Mesendoderm (in vitro differentiated cells): ENCODE measurements around the gene COBL.
A peak's percentile ranks its signal among the peaks of the same experiment; 100 is the strongest.

ENCODE experiments used
- DNase-seq: peaks from one replicate; pipeline ENCODE4 v3.0.0; 2013
- H2AK5ac ChIP-seq: 2 replicates; pipeline ENCODE4 v1.6.1; 2013; ENCODE audit warnings: low read length, inconsistent platforms
- H2BK120ac ChIP-seq: 2 replicates; pipeline ENCODE4 v1.6.1; 2013; ENCODE audit warnings: low read depth, mild to moderate bottlenecking, low read length, moderate library complexity, mixed read lengths
- H2BK15ac ChIP-seq: replicated peaks from 2 replicates; pipeline ENCODE4 v1.6.1; 2013; ENCODE audit warnings: low read depth, mild to moderate bottlenecking, moderate library complexity
- H2BK5ac ChIP-seq: 2 replicates; pipeline ENCODE4 v1.6.1; 2013; ENCODE audit warnings: low read length, inconsistent platforms
- H3K18ac ChIP-seq: 2 replicates; pipeline ENCODE4 v1.6.1; 2013; ENCODE audit warnings: mild to moderate bottlenecking, low read length, mixed read lengths
- H3K23ac ChIP-seq: one replicate; pipeline ENCODE4 v1.6.1; 2013; ENCODE audit warnings: low read length
- H3K27ac ChIP-seq: 2 replicates; pipeline ENCODE4 v1.5.1; 2013; ENCODE audit warnings: low read depth, mild to moderate bottlenecking, inconsistent platforms, low read length, moderate library complexity
- H3K27me3 ChIP-seq: 2 replicates; pipeline ENCODE4 v1.6.1; 2013; ENCODE audit warnings: low read length, control low read depth, mild to moderate bottlenecking, inconsistent platforms; ENCODE audit not compliant: insufficient read depth, poor library complexity
- H3K36me3 ChIP-seq: 2 replicates; pipeline ENCODE4 v1.6.1; 2013; ENCODE audit warnings: low read length, inconsistent platforms; ENCODE audit not compliant: control insufficient read depth, insufficient read depth
- H3K4ac ChIP-seq: one replicate; pipeline ENCODE4 v1.6.1; 2013; ENCODE audit warnings: low read depth, mild to moderate bottlenecking, low read length, moderate library complexity
- H3K4me1 ChIP-seq: 2 replicates; pipeline ENCODE4 v1.6.1; 2013; ENCODE audit warnings: low read depth, low read length, inconsistent platforms; ENCODE audit not compliant: control insufficient read depth
- H3K4me2 ChIP-seq: 2 replicates; pipeline ENCODE4 v1.6.1; 2013; ENCODE audit warnings: low read length
- H3K4me3 ChIP-seq: 2 replicates; pipeline ENCODE4 v1.5.1; 2013; ENCODE audit warnings: mild to moderate bottlenecking, low read length
- H3K56ac ChIP-seq: one replicate; pipeline ENCODE4 v1.6.1; 2013; ENCODE audit warnings: low read length
- H3K79me1 ChIP-seq: 2 replicates; pipeline ENCODE4 v1.6.1; 2013; ENCODE audit warnings: low read length, inconsistent platforms
- H3K79me2 ChIP-seq: 2 replicates; pipeline ENCODE4 v1.6.1; 2013; ENCODE audit warnings: mild to moderate bottlenecking, low read length; ENCODE audit not compliant: control insufficient read depth, insufficient read depth
- H3K9ac ChIP-seq: 2 replicates; pipeline ENCODE4 v1.6.1; 2013; ENCODE audit warnings: low read length, inconsistent platforms
- H4K5ac ChIP-seq: one replicate; pipeline ENCODE4 v1.6.1; 2013; ENCODE audit warnings: low read length
- H4K8ac ChIP-seq: one replicate; pipeline ENCODE4 v1.6.1; 2013; ENCODE audit warnings: low read depth, mild to moderate bottlenecking, control low read depth, low read length, moderate library complexity
- WGBS: extraction: QIAGEN DNeasy Blood & Tissue Kit; methylation state at CpG from one replicate; pipeline ENCODE4 v1.1.7; 2013; ENCODE audit warnings: low lambda C conversion rate, missing lambda C conversion rate; ENCODE audit not compliant: insufficient coverage; ENCODE audit errors: extremely low coverage; 5-methylcytosine and 5-hydroxymethylcytosine counted together

The COBL gene

GRCh38 chr7:51189777-51190176, 126.8 kb downstream of the COBL start:
- no peak overlapping the region for H2AK5ac ChIP-seq
- H3K18ac ChIP-seq, result no peak overlapping the region
- H4K5ac ChIP-seq, result no peak overlapping the region
- H3K4ac ChIP-seq, result no peak overlapping the region
- H3K4me1 ChIP-seq, result no peaks in the 10 kb centered on the region
- no peak for DNase-seq
- no peak overlapping the region for H3K27ac ChIP-seq
- H2BK120ac ChIP-seq, result no peak overlapping the region
- H3K56ac ChIP-seq, result no peak overlapping the region
- H3K36me3 ChIP-seq, result no peaks in the 10 kb centered on the region
- no peak overlapping the region for H2BK15ac ChIP-seq
- no peaks in the 10 kb centered on the region for H3K79me1 ChIP-seq
- H3K4me2 ChIP-seq, result no peak overlapping the region
- no peak overlapping the region for H4K8ac ChIP-seq
- H3K4me3 ChIP-seq, result no peak overlapping the region
- no peak overlapping the region for H2BK5ac ChIP-seq
- H3K9ac ChIP-seq, result no peak overlapping the region
- WGBS, result no CpG with 5 or more reads among the region's 2 CpGs
- no peaks in the 10 kb centered on the region for H3K79me2 ChIP-seq
- no peaks in the 10 kb centered on the region for H3K27me3 ChIP-seq
- no peak overlapping the region for H3K23ac ChIP-seq

GRCh38 chr7:51188987-51189386, 127.6 kb downstream of the COBL start:
- no peaks in the 10 kb centered on the region for H3K79me1 ChIP-seq
- no peaks in the 10 kb centered on the region for H3K27me3 ChIP-seq
- no peak overlapping the region for H3K27ac ChIP-seq
- no peak overlapping the region for H3K18ac ChIP-seq
- H2AK5ac ChIP-seq, result no peak overlapping the region
- H3K56ac ChIP-seq, result no peak overlapping the region
- H2BK15ac ChIP-seq, result no peak overlapping the region
- no peaks in the 10 kb centered on the region for H3K4me1 ChIP-seq
- H3K9ac ChIP-seq, result no peak overlapping the region
- H4K5ac ChIP-seq, result no peak overlapping the region
- no CpG with 5 or more reads among the region's 3 CpGs for WGBS
- no peak overlapping the region for H4K8ac ChIP-seq
- H3K4ac ChIP-seq, result no peak overlapping the region
- H3K4me3 ChIP-seq, result no peak overlapping the region
- no peak overlapping the region for H3K23ac ChIP-seq
- H3K36me3 ChIP-seq, result no peaks in the 10 kb centered on the region
- H2BK120ac ChIP-seq, result no peak overlapping the region
- H2BK5ac ChIP-seq, result no peak overlapping the region
- H3K79me2 ChIP-seq, result no peaks in the 10 kb centered on the region
- no peak for DNase-seq
- no peak overlapping the region for H3K4me2 ChIP-seq

- no CpG with 5 or more reads among the region's 6 CpGs for WGBS
- H3K56ac ChIP-seq, result no peak overlapping the region
- H2BK15ac ChIP-seq, result no peak overlapping the region
- no peak overlapping the region for H2BK5ac ChIP-seq
- no peak overlapping the region for H3K18ac ChIP-seq
- H3K4me2 ChIP-seq, result no peak overlapping the region
- no peak overlapping the region for H2AK5ac ChIP-seq
- no peaks in the 10 kb centered on the region for H3K79me2 ChIP-seq
- H3K4ac ChIP-seq, result no peak overlapping the region
- no peak overlapping the region for H3K27ac ChIP-seq
- no peak overlapping the region for H3K23ac ChIP-seq
- no peaks in the 10 kb centered on the region for H3K79me1 ChIP-seq
- no peak overlapping the region for H3K9ac ChIP-seq
- no peaks in the 10 kb centered on the region for H3K36me3 ChIP-seq
- no peaks in the 10 kb centered on the region for H3K27me3 ChIP-seq
- H4K5ac ChIP-seq, result no peak overlapping the region
- no peak overlapping the region for H3K4me3 ChIP-seq
- peak; percentile 86 for DNase-seq
- no peak overlapping the region for H2BK120ac ChIP-seq
- no peak overlapping the region for H4K8ac ChIP-seq
- no peaks in the 10 kb centered on the region for H3K4me1 ChIP-seq
Observed at GRCh38 chr7:51187941-51188340, 128.7 kb downstream of the COBL start.

GRCh38 chr7:51186531-51186930, 130.1 kb downstream of the COBL start:
- H4K8ac ChIP-seq, result no peak overlapping the region
- H3K56ac ChIP-seq, result no peak overlapping the region
- peak; percentile 8 for DNase-seq
- H3K4me2 ChIP-seq, result no peak overlapping the region
- H2BK120ac ChIP-seq, result no peak overlapping the region
- H4K5ac ChIP-seq, result no peak overlapping the region
- H3K9ac ChIP-seq, result no peak overlapping the region
- no peaks in the 10 kb centered on the region for H3K79me2 ChIP-seq
- no peaks in the 10 kb centered on the region for H3K4me1 ChIP-seq
- H3K79me1 ChIP-seq, result no peaks in the 10 kb centered on the region
- H2BK15ac ChIP-seq, result no peak overlapping the region
- no CpG with 5 or more reads among the region's 5 CpGs for WGBS
- no peak overlapping the region for H3K27ac ChIP-seq
- no peaks in the 10 kb centered on the region for H3K27me3 ChIP-seq
- H2BK5ac ChIP-seq, result no peak overlapping the region
- H2AK5ac ChIP-seq, result no peak overlapping the region
- no peak overlapping the region for H3K4ac ChIP-seq
- no peak overlapping the region for H3K23ac ChIP-seq
- H3K18ac ChIP-seq, result no peak overlapping the region
- no peak overlapping the region for H3K4me3 ChIP-seq
- H3K36me3 ChIP-seq, result no peaks in the 10 kb centered on the region

- no peak for DNase-seq
- no CpG with 5 or more reads among the region's 6 CpGs for WGBS
Observed at GRCh38 chr7:51182636-51183166, 133.9 kb downstream of the COBL start.

GRCh38 chr7:51180092-51180491, 136.5 kb downstream of the COBL start:
- no peak for DNase-seq
- H3K9ac ChIP-seq, result no peak overlapping the region
- H2AK5ac ChIP-seq, result no peak overlapping the region
- no peak overlapping the region for H3K4me2 ChIP-seq
- no peaks in the 10 kb centered on the region for H3K36me3 ChIP-seq
- no peak overlapping the region for H3K27ac ChIP-seq
- H2BK120ac ChIP-seq, result no peak overlapping the region
- no peak overlapping the region for H2BK15ac ChIP-seq
- no peak overlapping the region for H4K8ac ChIP-seq
- WGBS, result no CpG with 5 or more reads among the region's 4 CpGs
- no peak overlapping the region for H2BK5ac ChIP-seq
- H3K79me1 ChIP-seq, result no peaks in the 10 kb centered on the region
- H3K4me1 ChIP-seq, result no peaks in the 10 kb centered on the region
- H3K4me3 ChIP-seq, result no peak overlapping the region
- no peak overlapping the region for H3K56ac ChIP-seq
- H3K23ac ChIP-seq, result no peak overlapping the region
- H3K27me3 ChIP-seq, result no peaks in the 10 kb centered on the region
- no peak overlapping the region for H4K5ac ChIP-seq
- H3K4ac ChIP-seq, result no peak overlapping the region
- no peak overlapping the region for H3K18ac ChIP-seq
- no peaks in the 10 kb centered on the region for H3K79me2 ChIP-seq

More at GRCh38 chr7:51182636-51183166, 133.9 kb downstream of the COBL start:
- no peak overlapping the region for H2BK15ac ChIP-seq
- no peak overlapping the region for H3K23ac ChIP-seq
- no peaks in the 10 kb centered on the region for H3K79me2 ChIP-seq
- no peak overlapping the region for H4K8ac ChIP-seq
- no peaks in the 10 kb centered on the region for H3K79me1 ChIP-seq
- no peak overlapping the region for H3K4me3 ChIP-seq
- no peak overlapping the region for H2AK5ac ChIP-seq
- H3K4ac ChIP-seq, result no peak overlapping the region
- no peak overlapping the region for H3K18ac ChIP-seq
- H4K5ac ChIP-seq, result no peak overlapping the region
- H3K27me3 ChIP-seq, result no peaks in the 10 kb centered on the region
- no peak overlapping the region for H2BK5ac ChIP-seq
- no peak overlapping the region for H3K9ac ChIP-seq
- H2BK120ac ChIP-seq, result no peak overlapping the region
- no peak overlapping the region for H3K4me2 ChIP-seq
- no peaks in the 10 kb centered on the region for H3K36me3 ChIP-seq
- no peak overlapping the region for H3K27ac ChIP-seq
- no peak overlapping the region for H3K56ac ChIP-seq
- H3K4me1 ChIP-seq, result no peaks in the 10 kb centered on the region
